OCI-LY1 (cell line): ENCODE results near the gene TNFRSF14.

Source experiments
- CTCF ChIP-seq: fragments of 200-600 bp; sonication (generic), shearing (Covaris generic); IDR thresholded peaks from 2 replicates; pipeline ENCODE4 v1.5.1; 2017; ENCODE audit warnings: mild to moderate bottlenecking, antibody characterized with exemption, low read length, moderate library complexity, mixed read lengths
- EZH2 ChIP-seq: fragments of 200-600 bp; sonication (generic), shearing (Covaris generic); IDR thresholded peaks from 2 replicates; pipeline ENCODE4 v1.8.0; 2017; ENCODE audit warnings: borderline replicate concordance, mixed run types, mild to moderate bottlenecking, antibody characterized with exemption, low read length, moderate library complexity, mixed read lengths

GRCh38 chr1:2527556-2527860, 28.7 kb upstream of the TNFRSF14 start:
- TF ChIP-seq CTCF (no peak), EZH2 (no peak)
